Brain microvascular endothelial cell (primary cell): ENCODE measurements around the gene CFAP77.

ENCODE experiments used
- DNase-seq: peaks from one replicate; pipeline ENCODE4 v3.0.0-alpha.2; 2020
- H3K27ac ChIP-seq: fragments of 250-450 bp; sonication (Bioruptor Pico); 2 replicates; pipeline ENCODE4 v1.5.1; 2020; ENCODE audit warnings: mild to moderate bottlenecking, moderate library complexity
- H3K27me3 ChIP-seq: fragments of 250-450 bp; sonication (Bioruptor Pico); replicated peaks from 2 replicates; pipeline ENCODE4 v1.5.1; 2020; ENCODE audit warnings: mild to moderate bottlenecking
- H3K36me3 ChIP-seq: fragments of 250-450 bp; sonication (Bioruptor Pico); replicated peaks from 2 replicates; pipeline ENCODE4 v1.5.1; 2020; ENCODE audit warnings: mild to moderate bottlenecking
- H3K4me3 ChIP-seq: 2 replicates; pipeline ENCODE4 v1.5.1; 2011; ENCODE audit warnings: low read depth, mild to moderate bottlenecking, control low read depth, low read length, moderate library complexity
- CTCF ChIP-seq: IDR thresholded peaks from 2 replicates; pipeline ENCODE4 v1.5.1; 2011; ENCODE audit warnings: low read depth, mild to moderate bottlenecking, moderate library complexity, low read length, control low read depth, inconsistent platforms; ENCODE audit errors: missing control alignments
- in situ Hi-C: cut with HindIII; loops from 2 replicates; pipeline ENCODE4 v1.10.0; 2017; ENCODE audit warnings: low sequenced_read_pairs, low pct_ligation_motif_present

CFAP77 gene

GRCh38 chr9:132502480-132502879, 92.5 kb downstream of the CFAP77 start:
- in situ Hi-C loops: no loop called here
- DNase-seq: no peak
- H3K27ac ChIP-seq: no peak overlapping the region
- peaks cover 13% of the 10 kb centered on the region for H3K27me3 ChIP-seq
- no peak for TF ChIP-seq CTCF
- H3K36me3 ChIP-seq: no peaks in the 10 kb centered on the region
- H3K4me3 ChIP-seq: no peak overlapping the region

- no peak for TF ChIP-seq CTCF
- no peak for DNase-seq
- H3K36me3 ChIP-seq: no peaks in the 10 kb centered on the region
- H3K27me3 ChIP-seq: peaks cover 13% of the 10 kb centered on the region
- in situ Hi-C loops: no loop called here
- H3K4me3 ChIP-seq: no peak overlapping the region
- no peak overlapping the region for H3K27ac ChIP-seq
Observed at GRCh38 chr9:132503116-132503515, 93.1 kb downstream of the CFAP77 start.

- Histone ChIP-seq H3K4me3 (no peak overlapping the region), H3K36me3 (no peaks in the 10 kb centered on the region), H3K27me3 (peaks cover 13% of the 10 kb centered on the region), H3K27ac (no peak overlapping the region)
- DNase-seq: no peak
- in situ Hi-C loops: no loop called here
- no peak for TF ChIP-seq CTCF
Observed at GRCh38 chr9:132504488-132504887, 94.5 kb downstream of the CFAP77 start.

- in situ Hi-C loops: no loop called here
- no peaks in the 10 kb centered on the region for H3K36me3 ChIP-seq
- peaks cover 13% of the 10 kb centered on the region for H3K27me3 ChIP-seq
- no peak overlapping the region for H3K4me3 ChIP-seq
- DNase-seq: no peak
- no peak for TF ChIP-seq CTCF
- no peak overlapping the region for H3K27ac ChIP-seq
Observed at GRCh38 chr9:132505991-132506655, 96.1 kb downstream of the CFAP77 start.

DNA sequence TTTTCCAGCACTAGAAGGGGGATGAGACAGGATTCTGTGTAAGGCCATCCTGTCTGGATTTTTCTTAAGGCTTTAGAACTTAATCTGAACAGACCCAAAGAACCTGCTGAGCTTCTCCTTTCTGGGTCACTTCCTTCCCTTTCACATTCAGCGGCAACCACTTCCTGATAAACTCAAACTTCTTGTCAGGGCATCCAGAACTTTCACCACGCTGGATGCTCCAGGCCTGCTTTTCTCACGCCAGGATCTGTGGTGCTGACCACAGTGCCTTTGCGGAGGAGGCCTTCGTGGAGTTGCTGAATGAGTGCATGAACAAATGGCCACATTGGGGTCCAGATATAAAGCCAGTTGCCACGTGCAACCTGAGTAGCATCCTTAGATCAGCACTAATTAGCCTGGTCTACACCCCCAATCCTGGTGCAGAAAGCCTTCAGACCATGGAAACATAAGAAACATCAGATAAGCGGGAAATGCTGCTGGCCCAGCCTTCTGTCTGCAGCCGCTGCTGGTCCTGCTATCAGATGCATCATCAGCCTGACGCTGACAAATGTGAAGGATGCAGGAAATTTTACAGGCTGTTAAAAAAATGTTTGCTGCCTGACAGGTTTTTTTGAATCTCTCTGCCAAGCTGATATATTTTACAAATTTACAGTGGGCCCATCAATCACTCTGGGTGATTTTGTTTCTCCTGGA, 97.1 kb downstream of the CFAP77 start:
- in situ Hi-C loops: no loop called here
- H3K27me3 ChIP-seq: peaks cover 13% of the 10 kb centered on the region
- TF ChIP-seq CTCF: no peak
- H3K36me3 ChIP-seq: no peaks in the 10 kb centered on the region
- no peak for DNase-seq
- H3K27ac ChIP-seq: no peak overlapping the region
- no peak overlapping the region for H3K4me3 ChIP-seq
